Measurements from ENCODE around the gene MRPS24.

DNA sequence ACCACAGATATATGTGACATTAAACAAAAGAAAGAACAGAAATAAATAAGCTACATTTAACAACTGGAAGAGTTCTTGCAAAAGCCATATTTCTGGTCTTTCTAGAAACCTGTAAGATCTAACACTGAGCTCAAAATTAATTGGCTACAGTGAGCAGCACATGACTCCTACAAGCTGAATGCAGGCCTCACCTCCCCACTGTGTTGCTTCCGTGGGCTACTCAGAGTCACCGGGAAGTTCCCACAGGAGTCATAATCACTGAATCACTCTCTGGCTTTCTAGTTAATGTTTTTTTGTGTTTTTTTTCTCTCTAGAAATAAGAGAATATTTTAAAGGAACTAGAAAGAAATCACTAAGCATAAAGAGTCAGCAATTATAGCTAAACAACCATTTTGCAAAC lies 10.2 kb upstream of the MRPS24 start:
- no peak for TF ChIP-seq POLR2AphosphoS5 (IDR thresholded peaks at IDR 0.05; ENCODE audit: low read depth, low read length)
- TF ChIP-seq POLR2A (IDR thresholded peaks at IDR 0.05; ENCODE audit: low read depth, low read length), result no peak

Measured in GM12892 (cell line).